H1 (cell line): ENCODE results near the gene REM2.

ENCODE experiments used
- CHD1 ChIP-seq: IDR thresholded peaks from 2 replicates; pipeline ENCODE4 v1.6.1; 2012; ENCODE audit warnings: low read depth, low read length, improper control_type of control experiment
- EP300 ChIP-seq, 2 experiments: IDR thresholded peaks; 1 replicate in 1 of 2; 2 replicates in 1 of 2; pipeline ENCODE4 v1.6.1; 2011 to 2012; ENCODE audit warnings: low read depth in 2 of 2, low read length in 2 of 2, mild to moderate bottlenecking in 2 of 2, borderline replicate concordance in 1 of 2, inconsistent platforms in 1 of 2, moderate library complexity in 1 of 2
- GTF2F1 ChIP-seq: IDR thresholded peaks from 2 replicates; pipeline ENCODE4 v1.6.1; 2012; ENCODE audit warnings: low read depth, low read length, improper control_type of control experiment, borderline replicate concordance
- PHF8 ChIP-seq: fragments of 200-600 bp; sonication (generic); conservative IDR thresholded peaks from 2 replicates; pipeline ENCODE4 v1.7.1; 2012; ENCODE audit warnings: low read depth, mild to moderate bottlenecking, inconsistent platforms, low read length, moderate library complexity
- POLR2A ChIP-seq, 2 experiments: IDR thresholded peaks; 1 replicate in 1 of 2; 2 replicates in 1 of 2; pipeline ENCODE4 v1.6.1; 2011; ENCODE audit warnings: low read depth in 2 of 2, low read length in 2 of 2, mild to moderate bottlenecking in 2 of 2; ENCODE audit errors: control extremely low read depth in 1 of 2
- RFX5 ChIP-seq: IDR thresholded peaks from 2 replicates; pipeline ENCODE4 v1.6.1; 2011; ENCODE audit warnings: low read depth, low read length, improper control_type of control experiment, borderline replicate concordance
- SP1 ChIP-seq: IDR thresholded peaks from 2 replicates; pipeline ENCODE4 v1.6.1; 2011; ENCODE audit warnings: low read depth, low read length
- TAF7 ChIP-seq: optimal IDR thresholded peaks from 2 replicates; pipeline ENCODE3; 2011; ENCODE audit warnings: low read depth, mild to moderate bottlenecking, inconsistent platforms, low read length, moderate library complexity, borderline replicate concordance
- TBP ChIP-seq: IDR thresholded peaks from 2 replicates; pipeline ENCODE4 v1.6.1; 2011; ENCODE audit warnings: low read depth, low read length, improper control_type of control experiment
- ZNF274 ChIP-seq: IDR thresholded peaks from 2 replicates; pipeline ENCODE4 v1.7.0; 2012; ENCODE audit warnings: low read length, borderline replicate concordance; ENCODE audit errors: extremely low read depth
- TF ChIP-seq, protein P1 (sequence below): IDR thresholded peaks from 2 replicates; pipeline ENCODE4 v1.6.1; 2011; ENCODE audit warnings: low read length, improper control_type of control experiment
- TF ChIP-seq, protein P2 (sequence below), 3 experiments: IDR thresholded peaks; 1 replicate in 2 of 3; 2 replicates in 1 of 3; pipeline versions ENCODE4 v1.5.1 to v1.6.1; 2011; ENCODE audit warnings: low read length in 3 of 3, mild to moderate bottlenecking in 3 of 3, inconsistent platforms in 2 of 3, low read depth in 1 of 3, moderate library complexity in 1 of 3; ENCODE audit not compliant: insufficient read depth in 1 of 3; ENCODE audit errors: control extremely low read depth in 1 of 3
- TF ChIP-seq, protein P3 (sequence below): IDR thresholded peaks from 2 replicates; pipeline ENCODE4 v1.6.1; 2012; ENCODE audit warnings: low read length, inconsistent platforms

DNA sequence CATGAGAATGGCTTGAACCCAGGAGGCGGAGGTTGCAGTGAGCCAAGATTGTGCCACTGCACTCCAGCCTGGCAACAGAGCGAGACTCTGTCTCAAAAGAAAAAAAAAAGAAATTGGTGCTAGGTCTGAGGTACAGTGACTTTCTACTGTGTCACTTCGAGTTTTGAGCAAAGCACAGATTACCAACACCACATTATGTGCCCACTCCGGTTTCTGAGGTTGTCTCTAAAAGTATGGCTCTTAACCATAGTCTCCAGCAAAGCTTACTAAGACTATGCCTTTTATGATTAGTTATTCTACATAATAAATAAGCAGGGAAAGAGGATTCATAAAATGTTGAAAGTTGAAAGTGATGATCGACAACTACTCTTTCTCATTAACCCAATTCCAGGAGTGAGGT, 27.9 kb downstream of the REM2 start:
- TF ChIP-seq PHF8 (no peak), POLR2A (IDR thresholded peaks at IDR 0.05; ENCODE audit: control extremely low read depth in 1 of 2, low read depth in 2 of 2, low read length in 2 of 2) (no peak), GTF2F1 (no peak), SP1 (no peak), RFX5 (no peak), TBP (no peak), CHD1 (no peak), TAF7 (no peak), ZNF274 (no peak), EP300 (IDR thresholded peaks at IDR 0.05; ENCODE audit: borderline replicate concordance in 1 of 2, low read depth in 2 of 2, low read length in 2 of 2) (no peak)
- TF ChIP-seq, protein P1, sequence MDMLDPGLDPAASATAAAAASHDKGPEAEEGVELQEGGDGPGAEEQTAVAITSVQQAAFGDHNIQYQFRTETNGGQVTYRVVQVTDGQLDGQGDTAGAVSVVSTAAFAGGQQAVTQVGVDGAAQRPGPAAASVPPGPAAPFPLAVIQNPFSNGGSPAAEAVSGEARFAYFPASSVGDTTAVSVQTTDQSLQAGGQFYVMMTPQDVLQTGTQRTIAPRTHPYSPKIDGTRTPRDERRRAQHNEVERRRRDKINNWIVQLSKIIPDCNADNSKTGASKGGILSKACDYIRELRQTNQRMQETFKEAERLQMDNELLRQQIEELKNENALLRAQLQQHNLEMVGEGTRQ = no peak
- TF ChIP-seq, protein P2, sequence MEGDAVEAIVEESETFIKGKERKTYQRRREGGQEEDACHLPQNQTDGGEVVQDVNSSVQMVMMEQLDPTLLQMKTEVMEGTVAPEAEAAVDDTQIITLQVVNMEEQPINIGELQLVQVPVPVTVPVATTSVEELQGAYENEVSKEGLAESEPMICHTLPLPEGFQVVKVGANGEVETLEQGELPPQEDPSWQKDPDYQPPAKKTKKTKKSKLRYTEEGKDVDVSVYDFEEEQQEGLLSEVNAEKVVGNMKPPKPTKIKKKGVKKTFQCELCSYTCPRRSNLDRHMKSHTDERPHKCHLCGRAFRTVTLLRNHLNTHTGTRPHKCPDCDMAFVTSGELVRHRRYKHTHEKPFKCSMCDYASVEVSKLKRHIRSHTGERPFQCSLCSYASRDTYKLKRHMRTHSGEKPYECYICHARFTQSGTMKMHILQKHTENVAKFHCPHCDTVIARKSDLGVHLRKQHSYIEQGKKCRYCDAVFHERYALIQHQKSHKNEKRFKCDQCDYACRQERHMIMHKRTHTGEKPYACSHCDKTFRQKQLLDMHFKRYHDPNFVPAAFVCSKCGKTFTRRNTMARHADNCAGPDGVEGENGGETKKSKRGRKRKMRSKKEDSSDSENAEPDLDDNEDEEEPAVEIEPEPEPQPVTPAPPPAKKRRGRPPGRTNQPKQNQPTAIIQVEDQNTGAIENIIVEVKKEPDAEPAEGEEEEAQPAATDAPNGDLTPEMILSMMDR (IDR thresholded peaks at IDR 0.05; ENCODE audit: control extremely low read depth in 1 of 3, insufficient read depth in 1 of 3, low read depth in 1 of 3, low read length in 3 of 3) = no peak
- TF ChIP-seq, protein P3, sequence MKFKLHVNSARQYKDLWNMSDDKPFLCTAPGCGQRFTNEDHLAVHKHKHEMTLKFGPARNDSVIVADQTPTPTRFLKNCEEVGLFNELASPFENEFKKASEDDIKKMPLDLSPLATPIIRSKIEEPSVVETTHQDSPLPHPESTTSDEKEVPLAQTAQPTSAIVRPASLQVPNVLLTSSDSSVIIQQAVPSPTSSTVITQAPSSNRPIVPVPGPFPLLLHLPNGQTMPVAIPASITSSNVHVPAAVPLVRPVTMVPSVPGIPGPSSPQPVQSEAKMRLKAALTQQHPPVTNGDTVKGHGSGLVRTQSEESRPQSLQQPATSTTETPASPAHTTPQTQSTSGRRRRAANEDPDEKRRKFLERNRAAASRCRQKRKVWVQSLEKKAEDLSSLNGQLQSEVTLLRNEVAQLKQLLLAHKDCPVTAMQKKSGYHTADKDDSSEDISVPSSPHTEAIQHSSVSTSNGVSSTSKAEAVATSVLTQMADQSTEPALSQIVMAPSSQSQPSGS = no peak
